Ishikawa (cell line): Measurements from ENCODE around the gene CMTM5.

ENCODE experiments used
- EP300 ChIP-seq: IDR thresholded peaks from 2 replicates; pipeline ENCODE4 v1.6.1; 2012; ENCODE audit warnings: borderline replicate concordance
- FOXM1 ChIP-seq: IDR thresholded peaks from 2 replicates; pipeline ENCODE4 v1.6.1; 2012; ENCODE audit warnings: low read depth, borderline replicate concordance
- NFIC ChIP-seq: IDR thresholded peaks from 2 replicates; pipeline ENCODE4 v1.6.1; 2012
- RAD21 ChIP-seq: IDR thresholded peaks from 2 replicates; pipeline ENCODE4 v1.6.1; 2012; ENCODE audit warnings: low read depth
- TAF1 ChIP-seq: IDR thresholded peaks from 2 replicates; pipeline ENCODE4 v1.6.1; 2012; ENCODE audit warnings: low read depth, mild to moderate bottlenecking
- TCF12 ChIP-seq: IDR thresholded peaks from 2 replicates; pipeline ENCODE4 v1.6.1; 2012; ENCODE audit warnings: low read depth
- TEAD4 ChIP-seq: IDR thresholded peaks from 2 replicates; pipeline ENCODE4 v1.6.1; 2012
- YY1 ChIP-seq: IDR thresholded peaks from 2 replicates; pipeline ENCODE4 v1.6.1; 2012; ENCODE audit warnings: low read depth
- ZBTB7A ChIP-seq: IDR thresholded peaks from 2 replicates; pipeline ENCODE4 v1.6.1; 2012; ENCODE audit warnings: low read depth
- TF ChIP-seq, protein P1 (sequence below): IDR thresholded peaks from 2 replicates; pipeline ENCODE4 v1.6.1; 2012
- TF ChIP-seq, protein P2 (sequence below): IDR thresholded peaks from 2 replicates; pipeline ENCODE4 v1.6.1; 2012
- TF ChIP-seq, protein P3 (sequence below): IDR thresholded peaks from 2 replicates; pipeline ENCODE4 v1.6.1; 2012; ENCODE audit warnings: low read depth, mild to moderate bottlenecking

DNA sequence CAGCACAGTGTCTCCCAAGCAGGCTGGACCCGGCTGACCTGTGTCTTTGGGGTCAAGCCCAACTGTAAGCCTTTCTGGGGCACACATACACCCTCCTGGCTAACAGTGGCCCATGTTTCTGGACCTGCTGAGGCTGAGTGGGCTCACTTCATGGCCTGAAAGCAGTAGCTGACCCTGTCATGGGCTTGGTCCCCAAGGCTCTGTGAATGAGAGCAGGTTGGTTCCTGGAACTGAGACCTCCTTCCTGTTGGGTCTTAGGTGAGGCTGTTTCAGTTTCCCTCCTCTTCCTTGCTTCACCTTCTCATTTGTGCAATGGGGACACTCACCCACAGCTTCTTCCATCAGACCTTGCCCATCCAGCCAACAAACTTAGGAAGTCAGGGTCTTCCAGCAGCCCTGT lies 5.0 kb upstream of the CMTM5 start:
- no peak for TF ChIP-seq ZBTB7A
- TF ChIP-seq EP300: no peak
- TF ChIP-seq, protein P1, sequence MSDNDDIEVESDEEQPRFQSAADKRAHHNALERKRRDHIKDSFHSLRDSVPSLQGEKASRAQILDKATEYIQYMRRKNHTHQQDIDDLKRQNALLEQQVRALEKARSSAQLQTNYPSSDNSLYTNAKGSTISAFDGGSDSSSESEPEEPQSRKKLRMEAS: no peak
- no peak for TF ChIP-seq YY1
- TF ChIP-seq TAF1: no peak
- no peak for TF ChIP-seq TCF12
- TF ChIP-seq RAD21: no peak
- TF ChIP-seq, protein P2, sequence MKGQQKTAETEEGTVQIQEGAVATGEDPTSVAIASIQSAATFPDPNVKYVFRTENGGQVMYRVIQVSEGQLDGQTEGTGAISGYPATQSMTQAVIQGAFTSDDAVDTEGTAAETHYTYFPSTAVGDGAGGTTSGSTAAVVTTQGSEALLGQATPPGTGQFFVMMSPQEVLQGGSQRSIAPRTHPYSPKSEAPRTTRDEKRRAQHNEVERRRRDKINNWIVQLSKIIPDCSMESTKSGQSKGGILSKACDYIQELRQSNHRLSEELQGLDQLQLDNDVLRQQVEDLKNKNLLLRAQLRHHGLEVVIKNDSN: no peak
- TF ChIP-seq, protein P3, sequence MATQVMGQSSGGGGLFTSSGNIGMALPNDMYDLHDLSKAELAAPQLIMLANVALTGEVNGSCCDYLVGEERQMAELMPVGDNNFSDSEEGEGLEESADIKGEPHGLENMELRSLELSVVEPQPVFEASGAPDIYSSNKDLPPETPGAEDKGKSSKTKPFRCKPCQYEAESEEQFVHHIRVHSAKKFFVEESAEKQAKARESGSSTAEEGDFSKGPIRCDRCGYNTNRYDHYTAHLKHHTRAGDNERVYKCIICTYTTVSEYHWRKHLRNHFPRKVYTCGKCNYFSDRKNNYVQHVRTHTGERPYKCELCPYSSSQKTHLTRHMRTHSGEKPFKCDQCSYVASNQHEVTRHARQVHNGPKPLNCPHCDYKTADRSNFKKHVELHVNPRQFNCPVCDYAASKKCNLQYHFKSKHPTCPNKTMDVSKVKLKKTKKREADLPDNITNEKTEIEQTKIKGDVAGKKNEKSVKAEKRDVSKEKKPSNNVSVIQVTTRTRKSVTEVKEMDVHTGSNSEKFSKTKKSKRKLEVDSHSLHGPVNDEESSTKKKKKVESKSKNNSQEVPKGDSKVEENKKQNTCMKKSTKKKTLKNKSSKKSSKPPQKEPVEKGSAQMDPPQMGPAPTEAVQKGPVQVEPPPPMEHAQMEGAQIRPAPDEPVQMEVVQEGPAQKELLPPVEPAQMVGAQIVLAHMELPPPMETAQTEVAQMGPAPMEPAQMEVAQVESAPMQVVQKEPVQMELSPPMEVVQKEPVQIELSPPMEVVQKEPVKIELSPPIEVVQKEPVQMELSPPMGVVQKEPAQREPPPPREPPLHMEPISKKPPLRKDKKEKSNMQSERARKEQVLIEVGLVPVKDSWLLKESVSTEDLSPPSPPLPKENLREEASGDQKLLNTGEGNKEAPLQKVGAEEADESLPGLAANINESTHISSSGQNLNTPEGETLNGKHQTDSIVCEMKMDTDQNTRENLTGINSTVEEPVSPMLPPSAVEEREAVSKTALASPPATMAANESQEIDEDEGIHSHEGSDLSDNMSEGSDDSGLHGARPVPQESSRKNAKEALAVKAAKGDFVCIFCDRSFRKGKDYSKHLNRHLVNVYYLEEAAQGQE: no peak
- TF ChIP-seq TEAD4: no peak
- no peak for TF ChIP-seq NFIC
- no peak for TF ChIP-seq FOXM1
